ENCODE measurements around the gene ARHGEF10L. TPM values are rescaled to one million over a fixed set of nuclear protein-coding genes. Genes with fewer than 3 reads are reported as not detected.

Gene ARHGEF10L
- total RNA-seq, 5 donors from 2014 or later (not counting 1 experiment from before 2014, with no cell fraction given) = 0.12 to 0.30 (median 0.22) TPM; not detected in 2

DNA sequence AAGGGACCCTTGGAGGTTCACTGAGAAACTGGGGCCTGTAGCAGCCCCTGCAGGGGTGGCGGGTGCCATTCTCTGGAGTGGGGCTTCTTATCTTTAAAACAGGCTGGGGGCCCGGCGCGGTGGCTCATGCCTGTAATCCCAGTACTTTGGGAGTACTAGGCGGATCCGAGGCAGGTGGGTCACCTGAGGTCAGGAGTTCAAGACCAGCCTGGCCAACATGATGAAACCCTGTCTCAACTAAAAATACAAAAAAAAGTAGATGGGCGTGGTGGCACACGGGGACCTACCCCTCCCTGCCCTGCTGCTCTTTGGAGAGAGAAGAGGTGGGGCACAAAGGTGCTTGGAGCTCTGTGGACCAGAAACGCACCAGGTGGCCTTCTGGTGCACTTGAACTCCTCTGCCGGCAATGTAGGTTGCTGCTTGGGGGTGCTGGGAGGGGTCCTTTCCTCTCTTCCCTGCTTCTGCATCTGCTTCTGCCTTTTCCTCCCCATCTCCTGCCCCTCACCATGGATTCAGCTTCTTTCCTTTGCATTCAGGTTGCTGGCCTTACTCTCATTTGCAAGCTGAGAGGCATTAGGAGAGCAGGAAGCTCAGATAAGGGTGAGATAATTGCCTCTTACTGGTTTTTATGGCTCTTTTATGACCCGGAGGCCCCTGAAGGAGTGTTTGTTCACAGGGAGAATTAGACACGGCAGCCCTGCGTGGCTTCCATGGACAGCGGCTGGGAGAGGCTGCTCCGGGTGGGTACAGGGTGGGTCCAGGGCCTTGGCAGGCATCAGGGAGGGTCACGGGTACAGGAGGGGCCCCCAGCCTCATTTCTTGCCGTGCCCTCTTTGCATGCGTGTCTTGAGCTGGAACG, 57.4 kb downstream of the ARHGEF10L start:
- Histone ChIP-seq H3K36me3 (ENCODE audit: control insufficient read depth in 2 of 2, extremely low read depth in 1 of 2, insufficient read depth in 1 of 2, low read length in 1 of 2) (no peaks in the 10 kb centered on the region), H3K9me3 (no peaks in the 10 kb centered on the region), H3K4me3 (ENCODE audit: control insufficient read depth in 1 of 2, extremely low read depth in 1 of 2, low read length in 1 of 2) (no peak overlapping the region), H3K27ac (ENCODE audit: low read length) (no peak overlapping the region), H3K27me3 (replicated peaks in 1 of 2; ENCODE audit: control insufficient read depth in 2 of 2, extremely low read depth in 1 of 2, insufficient read depth in 2 of 2, low read length in 1 of 2) (peaks cover 0 to 18% of the 10 kb centered on the region in 2 experiments), H3K4me1 (ENCODE audit: control insufficient read depth in 1 of 2, extremely low read depth in 1 of 2, insufficient read depth in 2 of 2, low read length in 2 of 2) (no peaks in the 10 kb centered on the region)
- Mint-ChIP-seq H3K27ac (no peak overlapping the region), H3K4me1 (no peaks in the 10 kb centered on the region), H3K4me3 (no peak overlapping the region), H3K9me3 (no peaks in the 10 kb centered on the region), H3K27me3 (peaks cover 0 to 1% of the 10 kb centered on the region in 2 donors), H3K36me3 (no peaks in the 10 kb centered on the region)
- ATAC-seq (replicated peaks in 1 of 4) (no peak), DNase-seq (no peak)
- POLR2A ChIA-PET = no interaction called here
- CTCF ChIA-PET = no interaction called here
- 73% methylated on average over 10 of the region's 19 CpGs for WGBS (ENCODE audit: insufficient coverage)

GRCh38 chr1:17597651-17598050, 58.2 kb downstream of the ARHGEF10L start:
- no peaks in the 10 kb centered on the region for H3K4me1 Mint-ChIP-seq
- ATAC-seq (replicated peaks in 1 of 4) = no peak
- Histone ChIP-seq H3K4me3 (ENCODE audit: control insufficient read depth in 1 of 2, extremely low read depth in 1 of 2, low read length in 1 of 2) (no peak overlapping the region), H3K36me3 (ENCODE audit: control insufficient read depth in 2 of 2, extremely low read depth in 1 of 2, insufficient read depth in 1 of 2, low read length in 1 of 2) (no peaks in the 10 kb centered on the region), H3K27ac (ENCODE audit: low read length) (no peak overlapping the region), H3K4me1 (ENCODE audit: control insufficient read depth in 1 of 2, extremely low read depth in 1 of 2, insufficient read depth in 2 of 2, low read length in 2 of 2) (no peaks in the 10 kb centered on the region), H3K9me3 (no peaks in the 10 kb centered on the region), H3K27me3 (replicated peaks in 1 of 2; ENCODE audit: control insufficient read depth in 2 of 2, extremely low read depth in 1 of 2, insufficient read depth in 2 of 2, low read length in 1 of 2) (peaks cover 0 to 20% of the 10 kb centered on the region in 2 experiments)
- POLR2A ChIA-PET = no interaction called here
- H3K4me3 Mint-ChIP-seq = no peak overlapping the region
- H3K27ac Mint-ChIP-seq = no peak overlapping the region
- CTCF ChIA-PET = no interaction called here
- H3K9me3 Mint-ChIP-seq = no peaks in the 10 kb centered on the region
- H3K27me3 Mint-ChIP-seq = peaks cover 2 to 4% of the 10 kb centered on the region in 2 donors
- WGBS (ENCODE audit: insufficient coverage) = 100% methylated on average over 3 of the region's 9 CpGs
- H3K36me3 Mint-ChIP-seq = no peaks in the 10 kb centered on the region
- DNase-seq = no peak

- Mint-ChIP-seq H3K9me3 (no peaks in the 10 kb centered on the region), H3K4me3 (no peak overlapping the region), H3K27ac (no peak overlapping the region), H3K36me3 (no peaks in the 10 kb centered on the region), H3K27me3 (peaks cover 4 to 5% of the 10 kb centered on the region in 2 donors), H3K4me1 (no peaks in the 10 kb centered on the region)
- Histone ChIP-seq H3K27ac (ENCODE audit: low read length) (no peak overlapping the region), H3K4me3 (ENCODE audit: control insufficient read depth in 1 of 2, extremely low read depth in 1 of 2, low read length in 1 of 2) (no peak overlapping the region), H3K36me3 (ENCODE audit: control insufficient read depth in 2 of 2, extremely low read depth in 1 of 2, insufficient read depth in 1 of 2, low read length in 1 of 2) (no peaks in the 10 kb centered on the region), H3K9me3 (no peaks in the 10 kb centered on the region), H3K27me3 (replicated peaks in 1 of 2; ENCODE audit: control insufficient read depth in 2 of 2, extremely low read depth in 1 of 2, insufficient read depth in 2 of 2, low read length in 1 of 2) (peaks cover 0 to 25% of the 10 kb centered on the region in 2 experiments), H3K4me1 (ENCODE audit: control insufficient read depth in 1 of 2, extremely low read depth in 1 of 2, insufficient read depth in 2 of 2, low read length in 2 of 2) (no peaks in the 10 kb centered on the region)
- POLR2A ChIA-PET = no interaction called here
- DNase-seq (no peak), ATAC-seq (replicated peaks in 1 of 4) (no peak)
- WGBS (ENCODE audit: insufficient coverage) = 80% methylated on average over 1 of the region's 3 CpGs
- CTCF ChIA-PET = no interaction called here
Observed at GRCh38 chr1:17598251-17598650, 58.8 kb downstream of the ARHGEF10L start.

- no peak for ATAC-seq (replicated peaks in 1 of 4)
- Mint-ChIP-seq H3K27me3 (peaks cover 4 to 5% of the 10 kb centered on the region in 2 donors), H3K4me1 (no peaks in the 10 kb centered on the region), H3K9me3 (no peaks in the 10 kb centered on the region), H3K4me3 (no peak overlapping the region), H3K27ac (no peak overlapping the region), H3K36me3 (no peaks in the 10 kb centered on the region)
- ChIA-PET CTCF (no interaction called here), POLR2A (no interaction called here)
- H3K36me3 ChIP-seq (ENCODE audit: control insufficient read depth in 2 of 2, extremely low read depth in 1 of 2, insufficient read depth in 1 of 2, low read length in 1 of 2) = no peaks in the 10 kb centered on the region
- DNase-seq = no peak
- H3K4me1 ChIP-seq (ENCODE audit: control insufficient read depth in 1 of 2, extremely low read depth in 1 of 2, insufficient read depth in 2 of 2, low read length in 2 of 2) = no peaks in the 10 kb centered on the region
- no peak overlapping the region for H3K4me3 ChIP-seq (ENCODE audit: control insufficient read depth in 1 of 2, extremely low read depth in 1 of 2, low read length in 1 of 2)
- 76% methylated on average over 8 of the region's 12 CpGs for WGBS (ENCODE audit: insufficient coverage)
- H3K9me3 ChIP-seq = no peaks in the 10 kb centered on the region
- H3K27ac ChIP-seq (ENCODE audit: low read length) = no peak overlapping the region
- peaks cover 0 to 29% of the 10 kb centered on the region in 2 experiments for H3K27me3 ChIP-seq (replicated peaks in 1 of 2; ENCODE audit: control insufficient read depth in 2 of 2, extremely low read depth in 1 of 2, insufficient read depth in 2 of 2, low read length in 1 of 2)
Observed at GRCh38 chr1:17599291-17599953, 59.9 kb downstream of the ARHGEF10L start.

DNA sequence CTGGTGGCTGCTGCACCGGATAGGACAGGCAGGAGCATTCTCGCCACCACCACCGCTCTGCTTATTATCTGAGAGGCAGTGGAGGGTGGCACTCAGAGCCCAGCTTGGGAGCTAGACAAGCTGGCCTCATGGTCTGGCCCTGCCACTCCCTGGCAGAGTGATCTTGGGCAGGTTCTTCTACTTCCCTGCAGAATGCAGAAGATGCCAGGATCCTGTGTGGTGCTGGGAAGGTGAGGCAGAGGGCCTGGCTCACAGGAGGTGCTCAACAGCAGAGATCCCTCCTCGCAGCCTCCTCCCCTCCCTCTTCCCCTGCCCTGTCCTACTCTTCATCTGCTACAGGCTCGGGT, 60.4 kb downstream of the ARHGEF10L start:
- Histone ChIP-seq H3K27ac (ENCODE audit: low read length) (no peak overlapping the region), H3K27me3 (replicated peaks in 1 of 2; ENCODE audit: control insufficient read depth in 2 of 2, extremely low read depth in 1 of 2, insufficient read depth in 2 of 2, low read length in 1 of 2) (peaks cover 0 to 29% of the 10 kb centered on the region in 2 experiments), H3K36me3 (ENCODE audit: control insufficient read depth in 2 of 2, extremely low read depth in 1 of 2, insufficient read depth in 1 of 2, low read length in 1 of 2) (no peaks in the 10 kb centered on the region), H3K4me3 (ENCODE audit: control insufficient read depth in 1 of 2, extremely low read depth in 1 of 2, low read length in 1 of 2) (no peak overlapping the region), H3K9me3 (no peaks in the 10 kb centered on the region), H3K4me1 (ENCODE audit: control insufficient read depth in 1 of 2, extremely low read depth in 1 of 2, insufficient read depth in 2 of 2, low read length in 2 of 2) (no peaks in the 10 kb centered on the region)
- ATAC-seq (replicated peaks in 1 of 4) (no peak), DNase-seq (no peak)
- H3K4me3 Mint-ChIP-seq = no peak overlapping the region
- WGBS (ENCODE audit: insufficient coverage) = 97% methylated on average over 3 of the region's 5 CpGs
- POLR2A ChIA-PET = no interaction called here
- CTCF ChIA-PET = no interaction called here
- H3K9me3 Mint-ChIP-seq = no peaks in the 10 kb centered on the region
- H3K4me1 Mint-ChIP-seq = no peaks in the 10 kb centered on the region
- H3K36me3 Mint-ChIP-seq = no peaks in the 10 kb centered on the region
- peaks cover 4 to 5% of the 10 kb centered on the region in 2 donors for H3K27me3 Mint-ChIP-seq
- no peak overlapping the region for H3K27ac Mint-ChIP-seq

DNA sequence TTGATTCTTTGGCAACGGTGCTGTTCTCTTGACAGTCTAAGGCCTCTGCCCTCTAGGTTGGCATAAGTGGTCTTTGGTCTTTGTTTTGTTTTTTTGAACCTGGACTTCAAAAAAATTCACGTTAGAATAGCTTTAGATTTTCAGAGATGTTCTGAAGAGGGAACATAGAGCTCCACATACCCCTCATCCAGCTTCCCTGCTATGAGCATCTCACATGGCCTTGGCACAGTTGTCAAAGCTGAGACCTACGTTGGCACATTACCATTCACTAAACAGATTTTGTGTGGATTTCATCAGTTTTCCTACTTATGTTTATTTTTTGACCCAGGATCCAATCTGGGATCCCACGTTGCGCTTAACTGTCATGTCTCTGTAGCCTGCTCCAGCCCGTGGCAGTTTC, 60.8 kb downstream of the ARHGEF10L start:
- Mint-ChIP-seq H3K4me3 (no peak overlapping the region), H3K27ac (no peak overlapping the region), H3K36me3 (no peaks in the 10 kb centered on the region), H3K27me3 (peaks cover 4 to 5% of the 10 kb centered on the region in 2 donors), H3K9me3 (no peaks in the 10 kb centered on the region), H3K4me1 (no peaks in the 10 kb centered on the region)
- H3K4me3 ChIP-seq (ENCODE audit: control insufficient read depth in 1 of 2, extremely low read depth in 1 of 2, low read length in 1 of 2) = no peak overlapping the region
- no peaks in the 10 kb centered on the region for H3K9me3 ChIP-seq
- ATAC-seq (replicated peaks in 1 of 4) (no peak), DNase-seq (no peak)
- no peaks in the 10 kb centered on the region for H3K36me3 ChIP-seq (ENCODE audit: control insufficient read depth in 2 of 2, extremely low read depth in 1 of 2, insufficient read depth in 1 of 2, low read length in 1 of 2)
- CTCF ChIA-PET = no interaction called here
- H3K27me3 ChIP-seq (replicated peaks in 1 of 2; ENCODE audit: control insufficient read depth in 2 of 2, extremely low read depth in 1 of 2, insufficient read depth in 2 of 2, low read length in 1 of 2) = peaks cover 0 to 29% of the 10 kb centered on the region in 2 experiments
- no peak overlapping the region for H3K27ac ChIP-seq (ENCODE audit: low read length)
- H3K4me1 ChIP-seq (ENCODE audit: control insufficient read depth in 1 of 2, extremely low read depth in 1 of 2, insufficient read depth in 2 of 2, low read length in 2 of 2) = no peaks in the 10 kb centered on the region
- WGBS (ENCODE audit: insufficient coverage) = 44% methylated on average over 1 of the region's 6 CpGs
- POLR2A ChIA-PET = no interaction called here
